SK-N-SH (cell line): ENCODE results near the gene TRPC4AP. TPM values are rescaled to one million over a fixed set of nuclear protein-coding genes. Genes with fewer than 3 reads are reported as not detected.

ENCODE experiments used
- CTCF ChIA-PET: fragments of 300-600, 350-600 bp; formaldehyde crosslinking; extraction: SDS; loops from one replicate; lab custom pipeline; 2021; lab: Yijun Ruan, JAX
- POLR2A ChIA-PET: fragments of 350-600 bp; sonication (Branson Sonifier 250); formaldehyde crosslinking; extraction: SDS; loops from one replicate; lab custom pipeline; 2020; ENCODE audit warnings: antibody characterized with exemption, inconsistent platforms; lab: Yijun Ruan, JAX
- DNase-seq: peaks from one replicate; pipeline ENCODE4 v3.0.0; 2012
- H2AFZ ChIP-seq: fragments of 200-600 bp; sonication (generic); 2 replicates; pipeline ENCODE4 v1.8.1; 2016; ENCODE audit warnings: antibody characterized with exemption, mild to moderate bottlenecking, low read depth
- H3F3A ChIP-seq: fragments of 200-600 bp; sonication (generic); replicated peaks from 2 replicates; pipeline ENCODE3; 2016; ENCODE audit warnings: antibody characterized with exemption, mild to moderate bottlenecking; ENCODE audit not compliant: insufficient read depth
- H3K27ac ChIP-seq, 2 experiments: fragments of 200-500 bp in 1 of 2; fragments of 200-600 bp in 1 of 2; sonication (Bioruptor generic) in 1 of 2; sonication (generic), shearing (Covaris generic) in 1 of 2; 2 replicates each; pipeline versions ENCODE4 v1.5.1 to v1.6.1; 2014 to 2016; ENCODE audit warnings: low read depth in 2 of 2, inconsistent platforms in 1 of 2, low read length in 1 of 2, mild to moderate bottlenecking in 1 of 2, mixed read lengths in 1 of 2
- H3K27me3 ChIP-seq: fragments of 200-600 bp; sonication (generic), shearing (Covaris generic); 2 replicates; pipeline ENCODE4 v1.6.1; 2016; ENCODE audit warnings: mixed run types; ENCODE audit not compliant: insufficient read depth
- H3K36me3 ChIP-seq, 2 experiments: fragments of 200-500 bp in 1 of 2; fragments of 200-600 bp in 1 of 2; sonication (Bioruptor generic) in 1 of 2; sonication (generic) in 1 of 2; replicated peaks in 1 of 2; 2 replicates each; pipeline versions ENCODE3 to v1.5.1; 2014 to 2016; ENCODE audit warnings: low read length in 1 of 2, mild to moderate bottlenecking in 1 of 2; ENCODE audit not compliant: insufficient read depth in 2 of 2, control insufficient read depth in 1 of 2
- H3K4me1 ChIP-seq, 2 experiments: fragments of 200-500 bp in 1 of 2; fragments of 200-600 bp in 1 of 2; sonication (Bioruptor generic) in 1 of 2; sonication (generic), shearing (Covaris generic) in 1 of 2; 2 replicates each; pipeline versions ENCODE4 v1.5.1 to v1.6.1; 2014 to 2016; ENCODE audit warnings: low read depth in 1 of 2, low read length in 1 of 2, mixed run types in 1 of 2; ENCODE audit not compliant: insufficient read depth in 2 of 2, control insufficient read depth in 1 of 2
- H3K4me2 ChIP-seq: fragments of 200-600 bp; sonication (generic), shearing (Covaris generic); 2 replicates; pipeline ENCODE4 v1.6.1; 2017; ENCODE audit warnings: mixed run types
- H3K4me3 ChIP-seq, 2 experiments: fragments of 200-500 bp in 1 of 2; fragments of 200-600 bp in 1 of 2; sonication (Bioruptor generic) in 1 of 2; sonication (generic), shearing (Covaris generic) in 1 of 2; 2 replicates each; pipeline versions ENCODE4 v1.5.1 to v1.8.1; 2014 to 2016; ENCODE audit warnings: low read depth in 2 of 2, inconsistent platforms in 1 of 2, low read length in 1 of 2, mild to moderate bottlenecking in 1 of 2, mixed read lengths in 1 of 2, moderate library complexity in 1 of 2
- H3K79me2 ChIP-seq: fragments of 200-600 bp; sonication (generic); 2 replicates; pipeline ENCODE4 v1.8.1; 2017; ENCODE audit warnings: mild to moderate bottlenecking; ENCODE audit not compliant: insufficient read depth
- H3K9ac ChIP-seq: fragments of 200-600 bp; sonication (generic); 2 replicates; pipeline ENCODE4 v1.6.1; 2017; ENCODE audit warnings: mixed run types
- H3K9me2 ChIP-seq: fragments of 200-600 bp; sonication (generic); 2 replicates; pipeline ENCODE4 v1.6.1; 2017; ENCODE audit warnings: mixed run types
- H3K9me3 ChIP-seq: fragments of 200-600 bp; sonication (generic); 2 replicates; pipeline ENCODE4 v1.6.1; 2017; ENCODE audit warnings: mixed run types, mild to moderate bottlenecking, moderate library complexity
- H4K20me1 ChIP-seq: fragments of 200-600 bp; sonication (generic); 2 replicates; pipeline ENCODE4 v1.6.1; 2017; ENCODE audit warnings: mild to moderate bottlenecking, mixed run types; ENCODE audit not compliant: insufficient read depth
- CHD2 ChIP-seq: fragments of 150-350 bp; IDR thresholded peaks from 2 replicates; pipeline ENCODE4 v1.6.1; 2018; ENCODE audit warnings: low read length; ENCODE audit not compliant: partially characterized antibody
- EP300 ChIP-seq, 2 experiments: IDR thresholded peaks; 2 replicates each; pipeline versions ENCODE4 v1.4.0 to v1.6.1; 2012; ENCODE audit warnings: borderline replicate concordance in 1 of 2, low read depth in 1 of 2, low read length in 1 of 2
- EZH2phosphoT487 ChIP-seq: fragments of 200-600 bp; sonication (generic); IDR thresholded peaks from 2 replicates; pipeline ENCODE4 v1.6.1; 2017; ENCODE audit warnings: low read depth, mixed run types, mild to moderate bottlenecking, antibody characterized with exemption, moderate library complexity, borderline replicate concordance
- FOXJ3 ChIP-seq: sonication (generic); formaldehyde crosslinking; IDR thresholded peaks from 2 replicates; pipeline ENCODE4 v1.5.1; 2020; ENCODE audit warnings: mild to moderate bottlenecking, missing genetic modification reagents
- GATA2 ChIP-seq: sonication (generic); formaldehyde crosslinking; IDR thresholded peaks from 2 replicates; pipeline ENCODE4 v1.5.0; 2020; ENCODE audit warnings: mild to moderate bottlenecking, missing genetic modification reagents
- IRF3 ChIP-seq: fragments of 150-350 bp; IDR thresholded peaks from 2 replicates; pipeline ENCODE4 v1.6.1; 2016; ENCODE audit warnings: mild to moderate bottlenecking, low read depth, low read length
- JUND ChIP-seq: IDR thresholded peaks from 2 replicates; pipeline ENCODE4 v1.4.0; 2012
- MAX ChIP-seq: IDR thresholded peaks from 2 replicates; pipeline ENCODE4 v1.4.0; 2012; ENCODE audit warnings: low read depth
- MEF2A ChIP-seq: IDR thresholded peaks from 2 replicates; pipeline ENCODE4 v1.4.0; 2012; ENCODE audit warnings: low read depth, borderline replicate concordance
- POLR2AphosphoS5 ChIP-seq: IDR thresholded peaks from 2 replicates; pipeline ENCODE4 v1.6.1; 2012; ENCODE audit warnings: low read depth, low read length
- RAD21 ChIP-seq: IDR thresholded peaks from 2 replicates; pipeline ENCODE4 v1.6.1; 2012; ENCODE audit warnings: mild to moderate bottlenecking, low read length
- RCOR1 ChIP-seq: fragments of 150-350 bp; IDR thresholded peaks from 2 replicates; pipeline ENCODE4 v1.6.1; 2017; ENCODE audit warnings: antibody characterized with exemption, low read length
- REST ChIP-seq: IDR thresholded peaks from 2 replicates; pipeline ENCODE4 v1.6.1; 2012; ENCODE audit warnings: mild to moderate bottlenecking, low read depth, low read length, moderate library complexity
- SIN3A ChIP-seq: IDR thresholded peaks from 2 replicates; pipeline ENCODE4 v1.6.1; 2012; ENCODE audit warnings: low read depth, mild to moderate bottlenecking, low read length, moderate library complexity, borderline replicate concordance
- TCF12 ChIP-seq: IDR thresholded peaks from 2 replicates; pipeline ENCODE4 v1.4.0; 2012
- TEAD4 ChIP-seq: IDR thresholded peaks from 2 replicates; pipeline ENCODE4 v1.4.0; 2012; ENCODE audit warnings: mild to moderate bottlenecking, borderline replicate concordance; ENCODE audit not compliant: insufficient read depth
- YY1 ChIP-seq: IDR thresholded peaks from 2 replicates; pipeline ENCODE4 v1.4.0; 2012; ENCODE audit warnings: low read depth, mild to moderate bottlenecking
- ZBTB33 ChIP-seq: IDR thresholded peaks from 2 replicates; pipeline ENCODE4 v1.4.0; 2012; ENCODE audit warnings: low read depth, borderline replicate concordance
- WGBS: methylation state at CpG from one replicate; pipeline ENCODE4 v1.1.6; 2017; ENCODE audit warnings: low lambda C conversion rate; 5-methylcytosine and 5-hydroxymethylcytosine counted together
- polyA plus RNA-seq, 3 experiments: library from polyadenylated mRNA; depleted of rRNA; stranded (reverse); fragments of >200 nt; gene quantifications; 2 replicates each; pipeline ENCODE4 v1.2.3, GENCODE V29; 2012

TRPC4AP gene
- polyA plus RNA-seq, 1 of the 3 experiments (the other 2 are of a cell fraction) = 57.4 TPM

GRCh38 chr20:34985461-34986310 lies 106.9 kb downstream of the TRPC4AP start:
- H3K79me2 ChIP-seq = no peaks in the 10 kb centered on the region
- H3K4me3 ChIP-seq = no peak overlapping the region
- CTCF ChIA-PET = interaction anchor here (1.5 kb wide), 1 partner anchor 17 kb away, joined by 3 read pairs; no protein-coding TSS in a partner anchor
- no peak for DNase-seq
- H3K9me2 ChIP-seq = no peaks in the 10 kb centered on the region
- WGBS = 81% methylated on average over 20 of the region's 25 CpGs
- no peak overlapping the region for H3K27ac ChIP-seq
- no peaks in the 10 kb centered on the region for H4K20me1 ChIP-seq
- H3K36me3 ChIP-seq = no peaks in the 10 kb centered on the region
- peaks cover 0 to 5% of the 10 kb centered on the region in 2 experiments; a peak in 1 of 4 replicates for H3K4me1 ChIP-seq
- no peaks in the 10 kb centered on the region for H3K9me3 ChIP-seq
- TF ChIP-seq FOXJ3 (CRISPR knock-in tag) = no peak
- TF ChIP-seq POLR2AphosphoS5 = no peak
- no peak for TF ChIP-seq TEAD4
- no peak for TF ChIP-seq RCOR1
- no peak for TF ChIP-seq RAD21
- no peak for TF ChIP-seq JUND
- TF ChIP-seq SIN3A = no peak
- TF ChIP-seq, all 33 proteins: peak for 0
- Histone ChIP-seq H3K27me3 (no peaks in the 10 kb centered on the region), H3K4me2 (no peak overlapping the region), H3F3A (no peaks in the 10 kb centered on the region), H3K9ac (no peak overlapping the region), H2AFZ (no peak overlapping the region)
- POLR2A ChIA-PET = interaction anchor here (1.4 kb wide), 1 partner anchor 8 kb away, joined by 3 read pairs; no protein-coding TSS in a partner anchor

GRCh38 chr20:34984756-34985261 lies 107.8 kb downstream of the TRPC4AP start:
- H3K9me3 ChIP-seq = no peaks in the 10 kb centered on the region
- POLR2A ChIA-PET = interaction anchor here (1.4 kb wide), 1 partner anchor 9 kb away, joined by 3 read pairs; no protein-coding TSS in a partner anchor
- 78% methylated on average over 4 of the region's 18 CpGs for WGBS
- H3K27ac ChIP-seq = no peak overlapping the region
- H3K9me2 ChIP-seq = no peaks in the 10 kb centered on the region
- no peak overlapping the region for H3K4me3 ChIP-seq
- DNase-seq = no peak
- H3F3A ChIP-seq = no peaks in the 10 kb centered on the region
- H3K27me3 ChIP-seq = no peaks in the 10 kb centered on the region
- H3K4me2 ChIP-seq = no peak overlapping the region
- CTCF ChIA-PET = interaction anchor here (1.5 kb wide), 1 partner anchor 18 kb away, joined by 3 read pairs; no protein-coding TSS in a partner anchor
- no peak overlapping the region for H2AFZ ChIP-seq
- no peak overlapping the region for H3K9ac ChIP-seq
- no peaks in the 10 kb centered on the region for H4K20me1 ChIP-seq
- peaks cover 0 to 7% of the 10 kb centered on the region in 2 experiments; a peak in 1 of 4 replicates for H3K4me1 ChIP-seq
- H3K79me2 ChIP-seq = no peaks in the 10 kb centered on the region
- H3K36me3 ChIP-seq = no peaks in the 10 kb centered on the region
- TF ChIP-seq MEF2A = no peak
- no peak for TF ChIP-seq TCF12
- no peak for TF ChIP-seq EP300 (IDR thresholded peaks at IDR 0.05; ENCODE audit: borderline replicate concordance in 1 of 2, low read depth in 1 of 2, low read length in 1 of 2)
- no peak for TF ChIP-seq IRF3
- no peak for TF ChIP-seq FOXJ3 (CRISPR knock-in tag)
- no peak for TF ChIP-seq POLR2AphosphoS5
- TF ChIP-seq GATA2 (CRISPR knock-in tag) = no peak
- no peak for TF ChIP-seq EZH2phosphoT487
- TF ChIP-seq SIN3A = no peak
- no peak for TF ChIP-seq MAX
- TF ChIP-seq ZBTB33 = no peak
- TF ChIP-seq CHD2 = no peak
- TF ChIP-seq RAD21 = no peak
- no peak for TF ChIP-seq YY1
- TF ChIP-seq JUND = no peak
- TF ChIP-seq REST = no peak
